Measurements from ENCODE around the gene SCYL3. TPM values are rescaled to one million over a fixed set of nuclear protein-coding genes. Genes with fewer than 3 reads are reported as not detected.

The SCYL3 gene
- total RNA-seq, 1 experiment from 2014 or later: 3.6 TPM

- no peak overlapping the region for H3K4me3 ChIP-seq (ENCODE audit: low read length)
- no peak overlapping the region for H2AFZ ChIP-seq (ENCODE audit: low read length)
- no peak overlapping the region for H3K9ac ChIP-seq (ENCODE audit: low read length)
- H3F3A ChIP-seq (ENCODE audit: low read length, unreplicated experiment): no peaks in the 10 kb centered on the region
- intact Hi-C loops (cut with micrococcal nuclease): no loop called here
- H3K4me2 ChIP-seq (ENCODE audit: low read length): peak overlapping the region; percentile 8; the same call in 1 of the 2 replicates
- no peaks in the 10 kb centered on the region for H3K27me3 ChIP-seq (ENCODE audit: low read length)
- H3K9me2 ChIP-seq (replicated peaks; ENCODE audit: low read length): no peaks in the 10 kb centered on the region
- ATAC-seq (peak; percentile 73), DNase-seq (peak; percentile 84)
- no TSS peak for BruUV-seq (replicated peaks)
- H3K4me1 ChIP-seq (ENCODE audit: insufficient read depth, low read length): peaks cover 37% of the 10 kb centered on the region
- H3K36me3 ChIP-seq (ENCODE audit: low read depth, low read length): no peaks in the 10 kb centered on the region
- H3K79me2 ChIP-seq (ENCODE audit: low read length): no peaks in the 10 kb centered on the region
- H3K27ac ChIP-seq (ENCODE audit: low read length): peak overlapping the region; percentile 11
- no peak for TF ChIP-seq EZH2 (IDR thresholded peaks at IDR 0.05; ENCODE audit: low read length, unreplicated experiment)
- ChIA-PET POLR2A (ENCODE audit: unreplicated experiment) (no interaction called here), CTCF (no interaction called here)
- no peaks in the 10 kb centered on the region for H4K20me1 ChIP-seq (ENCODE audit: low read length)
- H3K9me3 ChIP-seq (ENCODE audit: low read length): no peaks in the 10 kb centered on the region
Observed at GRCh38 chr1:169877800-169878491, 15.8 kb downstream of the SCYL3 start.

GRCh38 chr1:169874229-169874628 lies 19.5 kb downstream of the SCYL3 start:
- TF ChIP-seq CTCF (conservative IDR thresholded peaks at IDR 0.05; ENCODE audit: low read depth, low read length) (no peak), EZH2 (IDR thresholded peaks at IDR 0.05; ENCODE audit: low read length, unreplicated experiment) (no peak), EZH2phosphoT487 (IDR thresholded peaks at IDR 0.05; ENCODE audit: borderline replicate concordance, low read length) (no peak)
- intact Hi-C loops (cut with micrococcal nuclease): no loop called here
- BruUV-seq (replicated peaks): no TSS peak
- Histone ChIP-seq H2AFZ (ENCODE audit: low read length) (no peak overlapping the region), H3K9me2 (replicated peaks; ENCODE audit: low read length) (no peaks in the 10 kb centered on the region), H4K20me1 (ENCODE audit: low read length) (no peaks in the 10 kb centered on the region), H3K36me3 (ENCODE audit: low read depth, low read length) (peaks cover 16% of the 10 kb centered on the region), H3K4me3 (ENCODE audit: low read length) (peak overlapping the region; percentile 2; the same call in 1 of the 2 replicates), H3K9me3 (ENCODE audit: low read length) (no peaks in the 10 kb centered on the region), H3K9ac (ENCODE audit: low read length) (peak overlapping the region; percentile 11; the same call in 1 of the 2 replicates), H3F3A (ENCODE audit: low read length, unreplicated experiment) (no peaks in the 10 kb centered on the region), H3K4me2 (ENCODE audit: low read length) (peak overlapping the region; percentile 32), H3K79me2 (ENCODE audit: low read length) (no peaks in the 10 kb centered on the region), H3K27me3 (ENCODE audit: low read length) (no peaks in the 10 kb centered on the region), H3K4me1 (ENCODE audit: insufficient read depth, low read length) (peaks cover 42% of the 10 kb centered on the region), H3K27ac (ENCODE audit: low read length) (peak overlapping the region; percentile 64)
- ATAC-seq (peak; percentile 67), DNase-seq (peak; percentile 83)
- ChIA-PET POLR2A (ENCODE audit: unreplicated experiment) (no interaction called here), CTCF (no interaction called here)

GRCh38 chr1:169873582-169874199 lies 20.0 kb downstream of the SCYL3 start:
- ChIA-PET CTCF (no interaction called here), POLR2A (ENCODE audit: unreplicated experiment) (no interaction called here)
- H2AFZ ChIP-seq (ENCODE audit: low read length): no peak overlapping the region
- peak; percentile 54 for DNase-seq
- TF ChIP-seq CTCF (conservative IDR thresholded peaks at IDR 0.05; ENCODE audit: low read depth, low read length) (no peak), EZH2 (IDR thresholded peaks at IDR 0.05; ENCODE audit: low read length, unreplicated experiment) (no peak), EZH2phosphoT487 (IDR thresholded peaks at IDR 0.05; ENCODE audit: borderline replicate concordance, low read length) (no peak)
- peak overlapping the region; percentile 2; the same call in 1 of the 2 replicates for H3K4me3 ChIP-seq (ENCODE audit: low read length)
- H3K9ac ChIP-seq (ENCODE audit: low read length): peak overlapping the region; percentile 11; the same call in 1 of the 2 replicates
- peak; percentile 43 for ATAC-seq
- H3K36me3 ChIP-seq (ENCODE audit: low read depth, low read length): peaks cover 16% of the 10 kb centered on the region
- H3F3A ChIP-seq (ENCODE audit: low read length, unreplicated experiment): no peaks in the 10 kb centered on the region
- H3K9me2 ChIP-seq (replicated peaks; ENCODE audit: low read length): no peaks in the 10 kb centered on the region
- H3K4me2 ChIP-seq (ENCODE audit: low read length): peak overlapping the region; percentile 32
- peaks cover 47% of the 10 kb centered on the region for H3K4me1 ChIP-seq (ENCODE audit: insufficient read depth, low read length)
- H3K79me2 ChIP-seq (ENCODE audit: low read length): no peaks in the 10 kb centered on the region
- H4K20me1 ChIP-seq (ENCODE audit: low read length): no peaks in the 10 kb centered on the region
- intact Hi-C loops (cut with micrococcal nuclease): no loop called here
- H3K27ac ChIP-seq (ENCODE audit: low read length): peak overlapping the region; percentile 64
- no TSS peak for BruUV-seq (replicated peaks)
- H3K9me3 ChIP-seq (ENCODE audit: low read length): no peaks in the 10 kb centered on the region
- H3K27me3 ChIP-seq (ENCODE audit: low read length): no peaks in the 10 kb centered on the region
